HG03159 (cell line): ENCODE measurements around the gene CD93.

Source experiments
- ATAC-seq: cut with Tn5 transposase; IDR thresholded peaks from one replicate; pipeline ENCODE4 v1.9.1; 2021; ENCODE audit warnings: mild to moderate bottlenecking, moderate library complexity; ENCODE audit not compliant: unreplicated experiment

The CD93 gene

GRCh38 chr20:23100720-23101107, 14.6 kb upstream of the CD93 start:
- ATAC-seq = no peak

GRCh38 chr20:23099791-23100719, 13.9 kb upstream of the CD93 start:
- no peak for ATAC-seq

GRCh38 chr20:23097636-23098580, 11.8 kb upstream of the CD93 start:
- ATAC-seq = no peak

GRCh38 chr20:23096986-23097520, 10.9 kb upstream of the CD93 start:
- ATAC-seq = no peak

DNA sequence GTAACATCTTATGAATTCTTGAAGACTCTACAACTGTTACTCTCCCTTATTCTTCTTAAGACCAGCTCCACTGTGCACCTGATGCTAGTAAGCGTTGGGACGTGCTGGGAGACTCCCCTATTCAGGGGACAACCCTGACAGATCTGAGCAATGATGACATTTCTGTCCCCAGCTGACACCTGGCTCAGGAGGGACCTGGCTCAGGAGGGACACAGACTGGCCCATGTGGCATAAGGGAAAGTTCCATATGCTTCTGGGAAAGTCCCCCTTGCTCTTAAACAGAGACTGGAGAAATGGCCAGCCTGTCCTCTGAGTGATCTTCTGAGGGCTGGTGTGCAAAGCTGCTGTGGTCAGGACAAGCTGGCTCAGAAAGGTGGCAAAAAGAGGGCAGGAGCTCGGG, 10.0 kb upstream of the CD93 start:
- ATAC-seq = no peak

- ATAC-seq = no peak
These were observed 9.4 kb upstream of the CD93 start for GRCh38 chr20:23095499-23095898.

GRCh38 chr20:23094927-23095326, 8.8 kb upstream of the CD93 start:
- ATAC-seq = no peak

DNA sequence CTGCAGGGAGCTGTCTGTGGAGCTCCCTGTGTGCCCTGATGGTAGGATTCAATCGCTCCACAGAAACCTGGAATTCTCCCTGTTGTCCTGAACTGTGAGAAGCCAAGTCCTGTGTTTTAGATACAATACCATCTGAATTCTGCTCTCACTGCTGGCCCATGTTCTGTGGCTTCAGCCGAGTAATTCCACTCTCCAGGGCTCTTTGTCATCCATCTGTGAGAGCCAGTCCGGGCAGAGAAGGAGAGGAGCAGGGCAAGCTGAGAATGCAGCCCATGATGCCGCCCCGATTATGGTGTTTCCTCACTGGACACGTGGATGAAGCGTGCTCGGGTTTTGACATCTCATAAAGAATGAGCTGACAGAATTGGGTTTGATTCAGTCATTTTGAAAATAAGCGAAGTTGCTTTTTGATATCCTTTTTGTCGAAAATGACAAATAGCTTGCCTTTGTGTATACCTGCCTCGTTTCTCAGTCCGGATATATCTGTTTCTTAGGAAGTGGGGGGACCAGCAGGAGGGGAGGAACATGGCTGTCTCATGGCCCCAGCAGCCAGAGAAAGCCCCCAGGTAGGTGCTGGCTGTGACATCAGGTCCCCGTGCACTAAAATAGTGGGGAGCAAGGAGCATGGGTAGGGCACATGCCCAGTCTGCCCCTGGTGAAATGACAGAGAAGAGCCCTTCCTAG, 8.2 kb upstream of the CD93 start:
- no peak for ATAC-seq

GRCh38 chr20:23093613-23094012, 7.5 kb upstream of the CD93 start:
- no peak for ATAC-seq

DNA sequence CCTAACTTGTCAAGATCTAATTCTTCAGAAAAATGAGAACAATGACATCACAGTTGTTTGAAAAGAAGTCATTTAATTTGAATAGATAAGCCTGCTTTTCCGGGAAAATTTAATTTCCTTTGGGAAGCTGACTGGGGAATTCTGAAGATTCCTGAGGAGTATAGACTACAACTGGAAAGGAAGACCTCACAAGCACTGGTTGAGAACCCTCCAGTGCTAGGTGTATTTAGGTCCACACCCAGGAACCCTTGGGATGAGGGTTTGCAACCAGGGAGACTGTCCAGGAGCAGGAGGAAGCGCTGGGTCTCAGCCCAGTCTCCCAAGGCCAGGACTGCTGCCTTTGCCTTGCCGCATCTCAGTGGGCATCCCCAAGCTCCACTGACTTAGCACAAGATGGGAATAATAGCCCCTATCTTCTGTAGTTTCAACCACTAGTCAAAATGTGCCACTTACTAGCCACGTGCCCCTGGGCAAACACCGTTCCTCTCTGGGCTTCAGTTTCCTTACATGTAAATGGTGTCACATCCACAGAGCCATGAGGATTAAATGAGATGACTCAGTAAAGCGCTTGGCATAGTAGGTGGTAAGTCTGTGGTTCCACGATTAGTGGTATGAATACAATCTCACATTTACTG, 6.9 kb upstream of the CD93 start:
- ATAC-seq = no peak

DNA sequence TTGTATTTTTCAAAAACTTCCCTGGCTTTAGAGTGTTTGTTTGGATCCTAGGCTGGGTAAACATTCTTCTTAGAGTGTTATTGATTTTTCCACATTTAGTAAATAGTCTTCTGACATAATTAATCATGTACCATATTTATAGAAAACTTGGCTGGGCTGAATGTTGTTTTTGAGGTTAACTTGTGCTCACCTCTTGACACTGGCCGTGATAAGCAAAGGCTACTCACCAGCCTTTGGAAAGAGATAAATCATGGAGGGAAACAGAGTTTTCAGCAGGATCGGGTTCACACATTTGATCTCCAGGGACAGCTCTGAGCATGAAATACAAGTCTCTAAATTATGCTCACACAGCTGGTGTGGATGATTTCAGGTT, 6.2 kb upstream of the CD93 start:
- ATAC-seq = no peak

GRCh38 chr20:23091721-23092383, 5.7 kb upstream of the CD93 start:
- no peak for ATAC-seq

DNA sequence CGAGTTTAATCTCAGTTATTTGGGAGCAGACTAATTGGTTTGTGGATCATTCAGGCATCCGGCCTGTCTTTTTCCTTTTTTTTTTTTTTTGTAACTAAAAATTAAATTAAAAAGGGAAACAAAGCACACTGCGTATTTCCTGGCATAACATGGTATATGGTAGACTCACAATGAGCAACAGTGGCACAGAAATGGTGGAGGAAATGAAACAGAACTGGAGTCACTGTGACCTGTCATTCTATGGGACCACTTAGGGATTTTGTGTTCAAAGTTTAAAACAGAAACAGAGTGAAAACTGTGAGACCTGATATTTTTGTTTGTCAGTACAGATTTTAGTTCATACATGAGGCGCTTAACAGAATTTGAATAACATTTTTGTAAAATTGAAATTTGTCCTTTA, 4.8 kb upstream of the CD93 start:
- ATAC-seq = no peak

DNA sequence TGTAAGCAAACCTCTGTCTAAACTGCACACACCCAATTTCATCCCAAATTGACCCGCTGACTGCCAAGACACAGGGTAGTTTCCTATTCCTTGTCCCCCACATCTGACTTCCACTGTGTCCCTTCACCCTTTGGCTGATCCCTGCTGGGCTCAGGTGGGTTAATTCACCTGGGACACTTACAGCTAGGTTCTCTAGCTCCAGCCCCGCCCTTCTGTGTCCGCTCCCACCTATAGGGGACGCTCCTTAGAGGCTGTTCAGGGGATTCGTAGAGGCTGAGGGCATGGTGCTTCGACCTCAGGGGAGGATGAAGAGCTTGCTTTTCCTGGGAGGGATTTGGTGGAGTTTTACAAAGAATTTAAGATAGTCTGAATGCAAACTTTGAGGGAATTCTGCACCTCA, 4.0 kb upstream of the CD93 start:
- no peak for ATAC-seq

DNA sequence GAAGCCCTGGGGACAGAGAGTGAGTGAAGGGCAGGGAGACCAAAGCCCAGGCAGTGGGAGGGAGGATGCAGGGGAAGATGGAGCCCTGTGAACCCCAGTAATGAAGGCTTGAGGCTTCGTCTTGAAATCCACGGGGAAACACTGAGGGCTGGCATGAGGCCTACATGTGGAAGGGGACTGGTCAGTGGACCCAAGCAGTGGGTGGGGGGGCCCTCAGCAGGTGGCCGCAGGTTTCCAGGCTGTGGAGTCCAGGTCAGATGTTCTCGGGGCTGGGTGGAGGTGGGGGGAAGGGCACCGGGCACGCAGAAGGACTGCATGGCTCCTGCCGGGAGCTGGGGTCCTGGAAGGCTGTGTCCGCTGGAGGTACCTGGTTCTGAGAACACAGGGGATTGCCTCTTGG, 2.7 kb upstream of the CD93 start:
- no peak for ATAC-seq

DNA sequence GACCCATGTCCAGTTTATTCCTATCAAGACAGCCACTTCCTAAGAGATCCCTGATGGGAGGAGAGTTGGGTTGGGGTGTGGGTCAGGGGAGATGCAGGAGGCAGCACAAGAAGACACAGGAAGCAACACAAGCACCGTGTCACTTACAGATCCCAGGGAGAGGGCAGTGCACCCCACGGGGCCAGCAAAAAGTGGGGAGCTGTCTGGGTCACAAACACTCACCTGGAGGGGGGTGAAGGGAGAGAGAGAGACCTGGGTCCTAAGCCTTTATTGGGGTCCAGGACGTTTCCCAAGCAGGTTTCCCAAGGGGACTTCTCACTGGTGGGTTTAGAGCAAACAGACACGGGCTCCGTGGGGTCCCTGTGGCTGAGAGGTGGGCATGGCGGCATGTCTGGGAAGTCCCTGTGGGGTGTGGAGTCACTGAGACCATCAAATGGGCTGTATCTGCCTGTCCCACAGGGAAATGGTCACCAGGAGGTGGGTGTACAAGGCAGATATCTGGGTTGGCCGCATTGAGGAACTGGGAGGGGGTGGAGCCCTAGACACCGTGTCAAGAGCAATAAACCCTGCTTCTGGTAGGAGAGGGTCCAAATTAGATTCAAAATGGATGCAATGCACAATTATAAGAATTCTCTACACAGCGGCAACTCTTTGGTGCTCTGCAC, 1.6 kb upstream of the CD93 start:
- no peak for ATAC-seq

DNA sequence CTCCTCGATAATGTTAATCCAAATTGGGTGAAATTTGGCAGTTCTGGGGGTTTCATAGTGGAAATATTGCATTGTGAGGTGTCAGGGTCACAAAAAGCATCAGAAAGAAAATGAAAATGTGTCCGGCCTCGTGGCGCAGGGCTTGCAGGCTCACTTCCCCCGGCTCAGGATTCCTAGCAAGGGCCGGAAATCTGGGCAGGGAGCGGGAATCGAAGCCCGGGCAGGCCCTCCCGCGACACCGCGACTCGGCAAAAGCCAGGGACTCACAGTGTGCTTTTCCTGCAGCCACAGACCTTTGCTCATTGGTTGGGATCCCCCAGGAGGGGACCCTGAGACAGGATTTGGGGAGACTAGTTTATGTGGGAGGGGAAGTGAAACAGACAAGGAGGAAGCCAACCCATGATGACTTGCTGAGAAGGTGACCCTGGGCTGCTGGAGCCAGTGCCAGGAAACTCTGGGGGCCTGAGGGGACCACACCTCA, 847 bp upstream of the CD93 start:
- ATAC-seq = no peak

GRCh38 chr20:23085436-23086055, 578 bp downstream of the CD93 start:
- ATAC-seq = no peak

- no peak for ATAC-seq
These were observed 1.2 kb downstream of the CD93 start for GRCh38 chr20:23084845-23085365.
